HG03103 (cell line): ENCODE results near the gene C1orf56.
"Not testable (repeated sequence)": the region's sequence is repeated elsewhere in the genome, so short reads cannot be mapped to it uniquely, and the experiment has no call there.

Source experiments
- ATAC-seq: cut with Tn5 transposase; IDR thresholded peaks from one replicate; pipeline ENCODE4 v1.9.1; 2021; ENCODE audit warnings: low read depth; ENCODE audit not compliant: unreplicated experiment

The C1orf56 gene

DNA sequence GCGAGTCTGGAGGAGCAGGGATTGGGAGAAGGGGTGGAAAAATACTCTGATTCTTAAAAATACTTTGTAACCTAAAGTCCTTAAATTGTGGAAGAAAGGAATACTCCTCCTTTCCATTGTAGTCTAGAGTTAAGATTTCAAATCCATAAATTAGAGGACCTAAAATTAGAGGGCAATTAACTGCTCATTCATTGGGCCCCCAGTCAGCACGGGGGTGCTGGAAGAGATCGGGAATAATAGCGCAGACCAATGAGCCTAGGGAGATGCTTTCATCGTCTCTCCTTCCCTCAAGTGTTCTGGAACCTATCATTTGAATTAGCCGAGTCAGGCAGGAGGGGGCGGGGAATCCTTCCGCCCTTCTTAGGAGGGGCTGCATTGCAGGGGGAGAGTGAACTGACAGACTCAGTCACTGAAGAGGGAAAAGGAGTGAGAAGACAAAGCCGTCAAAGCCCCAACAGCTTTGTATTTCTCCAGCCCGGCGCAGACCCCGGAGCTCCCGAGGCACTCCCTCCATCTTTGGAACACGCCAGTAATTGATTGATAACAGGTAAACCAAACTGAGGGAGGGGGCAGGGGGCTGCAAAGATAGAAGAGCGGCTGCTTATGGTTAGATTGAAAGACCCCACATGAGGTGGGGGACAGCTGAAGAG is 12.6 kb downstream of the C1orf56 start, which contains the start of gene MLLT11:
Gene MLLT11 (plus strand): TSS at position 391 of the 650 bp plus-strand sequence. CDS start 6,828 bp downstream, outside the sequence.
- no peak for ATAC-seq

GRCh38 chr1:151060657-151061421 is 13.3 kb downstream of the C1orf56 start:
- no peak for ATAC-seq

DNA sequence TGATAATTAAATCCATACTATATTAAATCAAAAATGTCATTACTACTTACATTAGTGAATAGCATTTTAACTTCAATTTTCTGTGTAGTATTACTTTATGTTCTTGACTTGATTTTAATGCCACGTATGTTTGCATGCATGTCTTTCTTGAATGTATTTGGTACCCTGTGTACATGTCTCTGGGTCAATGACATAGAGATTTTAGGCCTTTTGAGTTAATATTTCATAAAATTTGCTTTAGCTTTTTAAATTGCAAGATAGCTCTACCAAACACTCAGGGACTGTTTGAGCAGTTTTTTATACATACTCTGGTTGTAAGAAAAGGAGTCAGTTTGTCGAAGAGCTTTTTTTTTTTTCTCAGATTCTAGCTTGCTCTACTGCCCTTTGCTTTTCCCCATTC is 14.2 kb downstream of the C1orf56 start:
- no peak for ATAC-seq

- no peak for ATAC-seq
These were observed 15.3 kb downstream of the C1orf56 start for GRCh38 chr1:151062741-151063371.

DNA sequence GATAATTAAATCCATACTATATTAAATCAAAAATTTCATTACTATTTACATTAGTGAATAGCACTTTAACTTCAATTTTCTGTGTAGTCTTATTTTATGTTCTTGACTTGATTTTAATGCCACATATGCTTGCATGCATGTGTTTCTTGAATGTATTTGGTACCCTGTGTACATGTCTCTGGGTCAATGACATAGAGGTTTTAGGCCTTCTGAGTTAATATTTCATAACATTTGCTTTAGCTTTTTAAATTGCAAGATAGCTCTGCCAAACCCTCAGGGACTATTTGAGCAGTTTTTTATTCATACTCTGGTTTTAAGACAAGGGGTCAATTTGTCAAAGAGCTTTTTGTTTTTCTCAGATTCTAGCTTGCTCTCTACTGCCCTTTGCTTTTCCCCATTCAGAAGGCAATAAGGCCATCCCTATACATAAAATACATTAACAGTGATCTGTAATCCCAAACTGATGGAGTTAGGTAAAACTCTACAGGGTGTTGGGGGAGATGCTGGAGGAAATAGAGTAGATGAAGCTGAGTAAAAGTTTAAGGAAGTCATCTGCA is 17.6 kb downstream of the C1orf56 start:
- ATAC-seq, result no peak

- no peak for ATAC-seq
These were observed 19.6 kb downstream of the C1orf56 start for GRCh38 chr1:151067185-151067584.

- ATAC-seq, result no peak
These were observed 21.5 kb downstream of the C1orf56 start for GRCh38 chr1:151069103-151069486.

- peak; percentile 67 for ATAC-seq
These were observed 23.1 kb downstream of the C1orf56 start, which contains the start of gene GABPB2 for GRCh38 chr1:151070474-151071276. GABPB2 (plus strand) TSS chr1:151070761; CDS start chr1:151088190, 17,429 bp downstream.

DNA sequence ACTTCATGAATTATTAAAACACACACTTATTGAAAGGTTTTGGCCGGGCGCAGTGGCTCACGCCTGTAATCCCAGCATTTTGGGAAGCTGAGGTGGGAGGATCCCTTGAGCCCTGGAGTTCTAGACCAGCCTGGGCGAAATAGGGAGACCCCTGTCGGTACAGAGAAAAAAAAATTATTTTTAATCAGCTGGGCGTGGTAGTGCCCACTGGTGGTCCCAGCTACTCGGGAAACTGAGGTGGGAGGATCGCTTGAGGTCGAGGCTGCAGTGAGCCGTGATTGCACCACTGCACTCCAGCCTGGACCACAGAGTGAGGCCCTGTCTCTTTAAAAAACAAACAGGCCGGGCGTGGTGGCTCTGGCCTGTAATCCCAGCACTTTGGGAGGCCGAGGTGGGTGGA is 24.7 kb downstream of the C1orf56 start:
- ATAC-seq, result no peak

GRCh38 chr1:151085953-151086559 is 38.5 kb downstream of the C1orf56 start:
- no peak for ATAC-seq

GRCh38 chr1:151097426-151097825 is 49.9 kb downstream of the C1orf56 start:
- ATAC-seq, result not testable (repeated sequence)

DNA sequence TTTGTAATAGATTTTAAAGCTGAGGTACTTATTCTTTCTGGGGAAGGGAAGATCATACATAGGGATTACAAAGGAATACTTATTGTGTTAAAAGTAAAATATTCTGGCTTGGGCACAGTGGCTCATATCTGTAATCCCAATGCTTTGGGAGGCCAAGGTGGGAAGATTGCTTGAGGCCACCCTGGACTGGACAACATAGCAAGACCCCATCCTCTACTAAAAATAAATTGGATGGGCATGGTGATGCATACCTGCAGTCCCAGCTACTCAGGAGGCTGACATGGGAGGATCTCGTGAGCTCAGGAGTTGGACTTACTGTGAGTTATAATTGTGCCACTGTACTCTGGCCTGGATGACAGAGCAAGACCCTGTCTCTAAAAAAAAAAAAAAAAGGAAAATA is 50.6 kb downstream of the C1orf56 start:
- no peak for ATAC-seq
